SKM-1 treated with dmso at 0.1 percent for 144 hours (cell line): Measurements from ENCODE around the gene IWS1.
"Not testable (repeated sequence)": the region's sequence is repeated elsewhere in the genome, so short reads cannot be mapped to it uniquely, and the experiment has no call there.

Experiments
- DNase-seq: peaks from one replicate; lab custom pipeline; 2025; ENCODE audit not compliant: unreplicated experiment; lab: John Stamatoyannopoulos, UW

The IWS1 gene

DNA sequence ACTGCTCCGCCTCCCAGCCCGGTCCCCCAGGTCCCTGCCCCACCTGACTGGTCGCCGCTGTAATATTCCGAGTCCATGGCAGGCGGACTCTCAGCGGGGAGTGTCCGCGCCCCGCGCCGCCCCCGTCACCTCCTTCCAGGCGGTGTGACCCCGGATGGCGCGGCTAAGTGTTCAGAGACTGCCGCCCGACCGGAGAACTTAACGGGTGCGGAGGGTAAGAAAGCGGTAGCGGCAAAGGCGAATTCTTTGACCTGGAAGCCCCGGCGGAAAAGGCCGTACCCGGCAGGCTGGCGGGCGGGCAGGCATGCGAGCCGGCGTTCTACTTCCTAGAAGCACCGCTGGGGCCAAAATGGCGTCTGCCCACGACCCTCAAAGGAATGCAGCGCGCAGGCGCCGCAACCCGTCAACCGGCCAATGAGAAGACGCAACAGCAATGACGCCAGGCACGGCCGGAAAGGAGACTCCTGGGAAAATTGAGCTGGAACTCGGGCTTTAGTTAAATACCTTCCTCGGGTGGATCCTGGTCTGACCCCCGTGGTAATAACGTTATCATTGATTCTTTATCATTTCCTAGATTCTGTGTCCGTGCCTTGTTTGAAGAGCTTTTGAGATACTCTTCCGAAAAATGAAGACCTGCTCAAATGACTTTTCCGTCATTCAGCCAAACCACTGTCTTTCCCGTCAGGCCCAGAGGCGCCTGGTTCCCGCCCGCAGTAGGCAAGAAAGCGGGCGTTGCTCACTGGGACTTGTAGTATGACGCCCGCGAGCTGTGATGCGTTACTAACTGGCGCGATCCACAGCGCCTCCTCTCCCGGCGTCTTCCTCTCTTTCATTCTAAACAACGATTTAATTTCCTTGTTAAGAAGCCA lies at the start of gene IWS1:
Gene IWS1 (minus strand): TSS at position 358 of the 869 bp plus-strand sequence. CDS start 281 bp downstream, at position 77.
- peak; percentile 96 for DNase-seq

DNA sequence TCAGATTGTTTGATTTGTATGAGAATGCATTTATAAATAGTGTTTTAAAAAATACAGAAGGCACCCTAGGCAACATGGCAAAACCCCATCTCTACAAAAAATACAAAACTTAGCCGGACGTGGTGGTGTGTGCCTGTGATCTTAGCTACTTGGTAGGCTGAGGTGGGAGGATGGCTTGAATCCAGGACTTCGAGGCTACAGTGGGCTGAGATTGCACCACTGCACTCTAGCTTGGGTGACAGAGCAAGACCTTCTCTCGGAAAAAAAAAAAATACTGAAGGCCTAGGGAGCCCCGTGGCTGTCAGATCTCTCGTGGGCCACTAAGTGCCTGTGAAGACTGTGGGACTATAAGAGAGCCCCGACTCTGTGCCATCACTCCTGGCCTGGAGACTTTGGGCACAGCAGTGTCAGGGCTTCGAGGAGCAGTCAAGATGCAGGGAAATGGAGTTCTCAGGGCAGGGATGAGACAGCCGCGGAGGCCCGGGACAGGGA lies 49.7 kb upstream of the IWS1 start:
- DNase-seq = no peak

GRCh38 chr2:127575185-127575765 lies 49.0 kb upstream of the IWS1 start:
- DNase-seq = peak; percentile 41

- DNase-seq = no peak
Observed at GRCh38 chr2:127574656-127575055, 48.4 kb upstream of the IWS1 start.

- DNase-seq = no peak
Observed at GRCh38 chr2:127573771-127574170, 47.5 kb upstream of the IWS1 start.

DNA sequence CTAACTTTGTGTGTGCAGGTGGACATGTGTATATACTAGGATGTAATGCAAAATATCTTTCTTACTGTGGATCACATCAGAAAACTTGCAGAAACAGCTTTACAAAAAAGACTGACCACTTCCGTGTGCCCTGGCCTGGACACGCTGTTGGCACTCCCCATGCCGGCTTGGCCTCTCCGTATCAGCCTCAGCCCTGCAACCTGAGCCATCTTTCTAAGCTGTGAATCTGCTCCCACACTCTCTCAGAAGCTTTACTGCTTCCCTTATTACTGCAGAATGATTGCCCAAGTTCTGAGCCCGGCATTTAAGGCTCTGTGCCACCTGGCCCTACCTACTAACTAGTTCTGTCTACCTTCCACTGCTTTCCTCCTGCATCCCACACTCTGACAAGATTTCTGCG lies 47.0 kb upstream of the IWS1 start:
- no peak for DNase-seq

- DNase-seq = no peak
Observed at GRCh38 chr2:127572841-127573240, 46.6 kb upstream of the IWS1 start.

- not testable (repeated sequence) for DNase-seq
Observed at GRCh38 chr2:127572352-127572751, 46.1 kb upstream of the IWS1 start.

DNA sequence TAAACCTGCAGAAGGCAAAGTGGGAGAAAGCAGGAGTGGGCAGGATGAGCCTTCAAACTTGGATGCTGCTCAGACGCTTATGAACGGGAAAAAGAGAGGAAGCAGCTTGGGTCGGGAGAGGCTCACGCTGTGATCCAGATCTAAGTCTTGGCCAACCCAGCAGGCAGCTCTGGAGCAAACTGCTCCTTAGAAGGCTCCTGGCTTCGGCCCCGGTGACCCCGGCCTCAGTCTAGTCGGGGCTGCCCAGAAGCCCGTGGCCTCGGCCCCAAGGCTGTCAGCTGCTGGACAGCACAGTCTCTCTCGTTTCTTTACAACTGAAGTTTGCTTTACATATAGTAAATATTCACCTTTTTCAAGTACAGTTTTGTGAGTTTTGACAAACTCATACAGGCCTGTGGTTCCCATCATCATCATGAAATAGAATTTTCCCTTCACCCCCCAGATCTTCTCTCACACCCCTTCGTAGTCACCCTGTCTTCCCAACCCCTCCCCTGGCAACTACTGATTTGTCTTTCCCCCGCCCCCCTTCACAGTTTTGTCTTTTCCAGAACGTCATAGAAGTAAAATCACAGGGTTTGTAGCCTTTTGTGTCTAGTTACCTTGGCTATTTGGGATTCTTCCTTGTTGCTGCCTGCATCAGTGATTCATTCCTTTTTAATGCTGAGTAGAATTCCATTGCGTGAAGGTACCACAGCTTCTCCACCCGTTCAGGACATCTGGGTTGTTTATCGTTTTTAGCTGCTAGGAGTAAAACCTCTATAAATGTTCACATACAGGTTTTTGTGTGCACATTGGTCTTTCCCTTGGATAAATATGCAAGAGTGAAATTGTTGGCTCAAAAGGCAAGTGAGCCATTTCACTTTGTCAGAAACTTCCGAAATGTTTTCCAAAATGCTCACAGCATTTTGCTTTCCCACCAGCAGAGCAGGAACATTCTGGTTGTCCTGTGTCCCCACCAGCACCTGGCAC lies 44.3 kb upstream of the IWS1 start:
- DNase-seq = no peak

GRCh38 chr2:127569666-127570065 lies 43.4 kb upstream of the IWS1 start:
- no peak for DNase-seq

- DNase-seq = no peak
Observed at GRCh38 chr2:127568128-127568527, 41.8 kb upstream of the IWS1 start.

- no peak for DNase-seq
Observed at GRCh38 chr2:127567351-127567854, 41.1 kb upstream of the IWS1 start.

DNA sequence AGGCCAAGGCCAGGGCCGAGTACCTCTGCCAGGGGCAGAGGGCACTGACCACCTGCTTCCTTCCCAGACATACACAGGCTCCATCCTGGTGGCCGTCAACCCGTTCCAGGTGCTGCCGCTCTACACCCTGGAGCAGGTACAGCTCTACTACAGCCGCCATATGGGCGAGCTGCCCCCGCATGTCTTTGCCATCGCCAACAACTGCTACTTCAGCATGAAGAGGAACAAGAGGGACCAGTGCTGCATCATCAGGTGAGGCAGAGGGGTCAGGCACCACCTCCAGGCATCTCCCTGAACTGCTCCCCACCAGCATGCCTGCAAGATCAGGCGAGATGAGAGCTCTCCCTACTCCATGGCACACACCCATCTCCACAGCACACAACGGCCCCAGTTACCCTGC lies 40.3 kb upstream of the IWS1 start:
- DNase-seq = no peak

GRCh38 chr2:127566139-127566417 lies 39.8 kb upstream of the IWS1 start:
- no peak for DNase-seq

DNA sequence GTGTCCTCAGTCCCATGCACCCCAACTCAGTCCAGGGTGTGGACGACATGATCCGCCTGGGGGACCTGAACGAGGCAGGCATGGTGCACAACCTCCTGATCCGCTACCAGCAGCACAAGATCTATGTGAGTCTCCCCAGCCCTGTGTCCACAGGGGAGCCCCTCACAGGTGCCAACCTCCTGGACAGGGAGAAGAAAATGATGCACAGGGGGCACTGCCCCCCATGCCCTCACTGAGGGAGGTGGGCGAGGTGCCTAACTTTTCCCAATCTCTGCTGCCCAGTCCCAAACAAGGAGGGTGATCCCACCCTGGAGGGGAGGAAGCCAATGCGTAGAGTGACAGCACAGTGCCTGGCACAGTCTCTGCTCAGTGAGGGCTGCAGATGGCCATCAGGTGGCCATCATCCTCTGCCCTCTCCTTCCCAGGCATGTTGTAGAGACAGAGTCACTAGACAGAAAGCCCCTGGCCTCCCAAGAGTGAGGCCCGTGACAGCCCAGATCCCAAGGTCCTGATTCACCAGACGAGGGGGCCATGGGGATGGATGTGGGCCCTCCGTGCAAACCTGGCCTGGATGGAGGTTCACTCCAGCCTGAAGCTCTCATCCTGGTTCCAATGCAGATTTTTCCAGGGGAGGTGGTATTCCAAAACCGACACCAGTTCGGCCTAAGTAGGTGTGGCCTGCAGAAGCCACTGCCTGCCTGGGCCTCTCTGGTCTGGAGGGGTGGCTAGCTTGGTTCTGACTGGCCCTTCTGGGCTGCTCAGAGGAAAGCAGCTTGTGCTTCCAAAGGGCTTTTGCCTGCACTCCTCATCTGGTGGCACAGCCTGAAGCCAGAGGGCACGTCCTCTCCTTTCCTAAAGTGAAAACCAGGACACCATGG lies 39.2 kb upstream of the IWS1 start:
- DNase-seq = no peak

GRCh38 chr2:127564429-127565260 lies 38.4 kb upstream of the IWS1 start:
- no peak for DNase-seq

- peak; percentile 18 for DNase-seq
Observed at GRCh38 chr2:127563458-127564428, 37.5 kb upstream of the IWS1 start.

DNA sequence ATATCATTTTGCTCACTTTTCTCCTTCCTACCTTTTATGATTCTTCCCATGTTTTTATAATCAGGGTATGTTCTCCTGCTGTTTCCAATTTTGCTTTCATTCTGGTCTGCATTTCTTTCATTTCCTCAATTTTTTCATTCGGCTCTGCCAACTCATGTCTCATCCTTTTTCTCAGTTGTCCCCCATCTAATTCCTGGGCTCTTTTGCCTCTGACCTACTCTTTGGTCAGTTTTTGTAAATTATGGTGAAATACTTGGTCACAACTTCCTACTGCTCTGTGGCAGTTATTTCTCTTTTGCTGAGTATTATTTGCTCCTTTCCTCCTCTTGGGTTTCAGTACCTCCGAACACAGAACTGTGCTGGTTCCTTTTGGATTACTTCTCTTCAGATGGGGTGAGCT lies 36.6 kb upstream of the IWS1 start:
- DNase-seq = peak; percentile 57
